Sigmoid colon (tissue), 7 donors: ENCODE measurements around the gene COL5A2. TPM values are rescaled to one million over a fixed set of nuclear protein-coding genes. Genes with fewer than 3 reads are reported as not detected.
A peak's percentile ranks its signal among the peaks of the same experiment; 100 is the strongest.

Experiments used
- DNase-seq: peaks from one replicate; pipeline ENCODE4 v3.0.0-alpha.2; 2019
- H3K27ac ChIP-seq, 4 donors: fragments of 200-600 bp; sonication (generic); one replicate each; pipeline ENCODE4 v1.5.1; 2016 to 2019; ENCODE audit warnings: mild to moderate bottlenecking in 1 of 4
- H3K27me3 ChIP-seq, 3 donors: fragments of 200-600 bp; sonication (generic); one replicate each; pipeline ENCODE4 v1.5.1; 2019; ENCODE audit warnings: mild to moderate bottlenecking in 1 of 3
- H3K36me3 ChIP-seq, 4 donors: fragments of 200-600 bp; sonication (generic); one replicate each; pipeline ENCODE4 v1.5.1; 2016 to 2019
- H3K4me1 ChIP-seq, 4 donors: fragments of 200-600 bp; sonication (generic); one replicate each; pipeline ENCODE4 v1.5.1; 2017 to 2019
- H3K4me3 ChIP-seq, 4 donors: fragments of 200-600 bp; sonication (generic); one replicate each; pipeline ENCODE4 v1.5.1; 2017 to 2019; ENCODE audit warnings: mild to moderate bottlenecking in 2 of 4, moderate library complexity in 1 of 4
- H3K9me3 ChIP-seq, 4 donors: fragments of 200-600 bp in 3 of 4; sonication (generic) in 3 of 4; one replicate each; pipeline versions ENCODE4 v1.5.1 to v1.6.1; 2013 to 2019
- EP300 ChIP-seq, 4 donors: sonication (generic); formaldehyde crosslinking; IDR thresholded peaks; one replicate each; pipeline ENCODE4 v1.6.1; 2017; ENCODE audit warnings: antibody characterized with exemption in 4 of 4
- POLR2A ChIP-seq, 2 donors: fragments of 450-650 bp; IDR thresholded peaks; one replicate each; pipeline ENCODE4 v1.6.1; 2016; ENCODE audit warnings: antibody characterized with exemption in 2 of 2, mild to moderate bottlenecking in 2 of 2, moderate library complexity in 2 of 2
- POLR2AphosphoS5 ChIP-seq, 4 donors: sonication (generic); formaldehyde crosslinking; IDR thresholded peaks; one replicate each; pipeline ENCODE4 v1.6.1; 2017; ENCODE audit warnings: antibody characterized with exemption in 4 of 4
- WGBS, 2 donors: extraction: QIAGEN DNeasy Blood & Tissue Kit; methylation state at CpG; one replicate each; pipeline ENCODE4 v1.1.7; 2013; 5-methylcytosine and 5-hydroxymethylcytosine counted together
- intact Hi-C: fragments of 100-400 bp; cut with DNase I; formaldehyde crosslinking; loops from one replicate; pipeline ENCODE4 v1.15.1; 2023
- polyA plus RNA-seq, 3 donors: library from polyadenylated mRNA; stranded (reverse); fragments of 200-250 nt; gene quantifications; one replicate each; pipeline ENCODE4 v1.2.3, GENCODE V29; 2013
- total RNA-seq, 4 donors: library from RNA; depleted of rRNA; stranded (reverse); fragments of >200 nt; gene quantifications; one replicate each; pipeline ENCODE4 v1.1.0, GENCODE V29; 2016
- TF ChIP-seq, protein P1 (sequence below), 4 experiments: fragments of 450-650 bp in 3 of 4; fragments of 200-600 bp in 1 of 4; IDR thresholded peaks; one replicate each; pipeline ENCODE4 v1.5.1; 2016 to 2019; ENCODE audit warnings: antibody characterized with exemption in 4 of 4, mild to moderate bottlenecking in 3 of 4, moderate library complexity in 2 of 4
- donor health status: healthy with polysubstance abuse.
- donor health status: Bipolar disorder and iron deficiency.
- donor health status: healthy.

The COL5A2 gene
- total and polyA plus RNA-seq, 7 donors: 3.6 to 164 (median 60.9) TPM

DNA sequence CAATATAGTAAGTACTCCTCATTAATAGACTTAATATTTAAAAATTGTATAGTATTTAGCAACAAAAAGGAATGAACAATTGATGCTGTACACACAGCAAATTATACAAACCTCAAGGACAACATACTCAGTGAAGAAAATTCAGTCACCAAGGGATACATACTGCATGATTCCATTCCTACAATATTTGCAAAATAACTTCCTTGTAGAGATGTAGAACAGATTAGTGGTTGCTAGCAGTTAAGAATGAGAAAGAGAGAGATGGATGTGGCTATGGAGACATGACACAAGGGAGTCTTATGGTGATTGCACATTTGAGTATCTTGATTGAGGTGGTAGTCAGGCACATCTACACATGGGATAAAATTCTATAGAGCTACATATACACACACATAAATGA is 179.3 kb downstream of the COL5A2 start:
- intact Hi-C loops: no loop called here

DNA sequence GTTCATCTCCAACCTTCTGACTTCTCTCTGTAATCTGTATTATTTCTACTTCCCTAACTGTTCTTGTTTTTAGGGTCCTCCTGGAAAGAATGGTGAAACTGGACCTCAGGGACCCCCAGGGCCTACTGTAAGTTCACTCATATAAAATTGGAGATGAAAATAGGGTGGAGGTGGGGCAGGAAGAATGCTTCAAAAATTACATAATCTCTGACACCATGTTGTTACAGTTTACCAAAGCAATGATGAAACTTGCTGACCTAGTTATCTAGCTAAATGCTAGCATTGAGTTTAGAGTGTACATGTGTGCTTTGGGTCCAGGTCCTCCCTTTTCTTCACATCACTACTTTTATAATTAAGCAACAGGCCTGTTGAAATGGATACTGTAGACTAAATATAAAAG is 182.3 kb downstream of the COL5A2 start:
- no peaks in the 10 kb centered on the region for H3K9me3 ChIP-seq
- no peaks in the 10 kb centered on the region for H3K27me3 ChIP-seq
- no peak overlapping the region for H3K4me3 ChIP-seq
- H3K4me1 ChIP-seq: no peaks in the 10 kb centered on the region
- peak overlapping the region in 3 of 4 donors; percentile 15 to 54 (median 54) for H3K27ac ChIP-seq
- peaks cover 56 to 100% (median 93%) of the 10 kb centered on the region in 4 donors for H3K36me3 ChIP-seq
- TF ChIP-seq EP300 (IDR thresholded peaks at IDR 0.05) (no peak), POLR2AphosphoS5 (IDR thresholded peaks at IDR 0.05) (no peak), POLR2A (IDR thresholded peaks at IDR 0.05) (no peak)
- TF ChIP-seq, protein P1, sequence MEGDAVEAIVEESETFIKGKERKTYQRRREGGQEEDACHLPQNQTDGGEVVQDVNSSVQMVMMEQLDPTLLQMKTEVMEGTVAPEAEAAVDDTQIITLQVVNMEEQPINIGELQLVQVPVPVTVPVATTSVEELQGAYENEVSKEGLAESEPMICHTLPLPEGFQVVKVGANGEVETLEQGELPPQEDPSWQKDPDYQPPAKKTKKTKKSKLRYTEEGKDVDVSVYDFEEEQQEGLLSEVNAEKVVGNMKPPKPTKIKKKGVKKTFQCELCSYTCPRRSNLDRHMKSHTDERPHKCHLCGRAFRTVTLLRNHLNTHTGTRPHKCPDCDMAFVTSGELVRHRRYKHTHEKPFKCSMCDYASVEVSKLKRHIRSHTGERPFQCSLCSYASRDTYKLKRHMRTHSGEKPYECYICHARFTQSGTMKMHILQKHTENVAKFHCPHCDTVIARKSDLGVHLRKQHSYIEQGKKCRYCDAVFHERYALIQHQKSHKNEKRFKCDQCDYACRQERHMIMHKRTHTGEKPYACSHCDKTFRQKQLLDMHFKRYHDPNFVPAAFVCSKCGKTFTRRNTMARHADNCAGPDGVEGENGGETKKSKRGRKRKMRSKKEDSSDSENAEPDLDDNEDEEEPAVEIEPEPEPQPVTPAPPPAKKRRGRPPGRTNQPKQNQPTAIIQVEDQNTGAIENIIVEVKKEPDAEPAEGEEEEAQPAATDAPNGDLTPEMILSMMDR (IDR thresholded peaks at IDR 0.05): no peak
- DNase-seq: no peak
- intact Hi-C loops: no loop called here

More for the DNA sequence above, 179.3 kb downstream of the COL5A2 start:
- no peak overlapping the region for H3K4me3 ChIP-seq
- no peak overlapping the region for H3K27ac ChIP-seq
- H3K36me3 ChIP-seq: peaks cover 41 to 100% (median 89%) of the 10 kb centered on the region in 4 donors
- no peaks in the 10 kb centered on the region for H3K9me3 ChIP-seq
- DNase-seq: no peak
- H3K4me1 ChIP-seq: no peaks in the 10 kb centered on the region
- no peaks in the 10 kb centered on the region for H3K27me3 ChIP-seq
- TF ChIP-seq, protein P1 (IDR thresholded peaks at IDR 0.05): no peak
- TF ChIP-seq EP300 (IDR thresholded peaks at IDR 0.05): no peak
- TF ChIP-seq POLR2AphosphoS5 (IDR thresholded peaks at IDR 0.05): no peak
- TF ChIP-seq POLR2A (IDR thresholded peaks at IDR 0.05): no peak

DNA sequence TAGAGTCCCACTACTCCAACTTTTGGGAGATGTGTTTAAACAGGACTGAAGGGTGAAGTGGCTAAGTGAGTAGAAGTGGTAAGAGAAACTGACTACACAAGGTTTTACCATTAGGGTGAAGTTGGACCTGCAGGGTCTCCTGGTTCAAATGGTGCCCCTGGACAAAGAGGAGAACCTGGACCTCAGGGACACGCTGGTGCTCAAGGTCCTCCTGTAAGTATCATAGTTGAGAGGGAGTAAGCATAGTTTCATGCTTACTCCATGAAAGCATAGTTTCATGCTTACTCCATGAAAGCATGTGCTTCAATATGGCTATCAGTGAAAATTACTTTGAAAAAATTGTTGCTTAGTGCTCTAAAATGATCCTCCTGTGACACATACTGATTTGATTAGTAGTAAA is 186.3 kb downstream of the COL5A2 start:
- no peak for DNase-seq
- TF ChIP-seq, protein P1 (IDR thresholded peaks at IDR 0.05): no peak
- TF ChIP-seq POLR2A (IDR thresholded peaks at IDR 0.05): no peak
- intact Hi-C loops: no loop called here
- peaks cover 0 to 6% (median 0%) of the 10 kb centered on the region in 4 donors for H3K4me1 ChIP-seq
- H3K27me3 ChIP-seq: no peaks in the 10 kb centered on the region
- peak overlapping the region in 2 of 4 donors; percentile 15 to 27 for H3K27ac ChIP-seq
- H3K9me3 ChIP-seq: no peaks in the 10 kb centered on the region
- peaks cover 80 to 100% (median 92%) of the 10 kb centered on the region in 4 donors for H3K36me3 ChIP-seq
- H3K4me3 ChIP-seq: no peak overlapping the region
- 86 to 91% methylated on average over 1 of the region's 1 CpG for WGBS, 2 donors

DNA sequence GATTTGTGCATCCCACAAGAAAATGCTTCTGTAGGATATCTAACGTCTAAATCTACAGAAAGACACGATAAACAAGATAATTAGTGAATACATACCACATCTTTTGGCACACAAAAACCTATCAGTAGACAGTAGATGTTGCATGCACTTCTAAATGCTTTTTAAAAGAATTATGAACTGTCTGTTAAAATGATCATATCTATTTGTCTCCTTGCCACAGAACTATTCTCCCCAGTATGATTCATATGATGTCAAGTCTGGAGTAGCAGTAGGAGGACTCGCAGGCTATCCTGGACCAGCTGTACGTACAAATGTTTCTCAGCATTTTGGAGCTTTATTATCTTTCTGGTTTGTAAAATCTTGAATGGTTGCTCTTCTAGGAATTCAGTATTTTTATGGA is 192.7 kb downstream of the COL5A2 start:
- peak overlapping the region; percentile 25 to 91 (median 64) for H3K27ac ChIP-seq
- TF ChIP-seq POLR2AphosphoS5 (IDR thresholded peaks at IDR 0.05) (no peak), POLR2A (IDR thresholded peaks at IDR 0.05) (no peak), EP300 (IDR thresholded peaks at IDR 0.05) (no peak)
- TF ChIP-seq, protein P1 (IDR thresholded peaks at IDR 0.05): no peak
- H3K9me3 ChIP-seq: no peaks in the 10 kb centered on the region
- peaks cover 0 to 53% (median 43%) of the 10 kb centered on the region in 4 donors for H3K4me1 ChIP-seq
- no peak for DNase-seq
- H3K36me3 ChIP-seq: peaks cover 38 to 72% (median 49%) of the 10 kb centered on the region in 4 donors
- no peak overlapping the region for H3K4me3 ChIP-seq
- H3K27me3 ChIP-seq: no peaks in the 10 kb centered on the region
- WGBS, 2 donors: 65 to 68% methylated on average over 4 of the region's 4 CpGs
- intact Hi-C loops: no loop called here

DNA sequence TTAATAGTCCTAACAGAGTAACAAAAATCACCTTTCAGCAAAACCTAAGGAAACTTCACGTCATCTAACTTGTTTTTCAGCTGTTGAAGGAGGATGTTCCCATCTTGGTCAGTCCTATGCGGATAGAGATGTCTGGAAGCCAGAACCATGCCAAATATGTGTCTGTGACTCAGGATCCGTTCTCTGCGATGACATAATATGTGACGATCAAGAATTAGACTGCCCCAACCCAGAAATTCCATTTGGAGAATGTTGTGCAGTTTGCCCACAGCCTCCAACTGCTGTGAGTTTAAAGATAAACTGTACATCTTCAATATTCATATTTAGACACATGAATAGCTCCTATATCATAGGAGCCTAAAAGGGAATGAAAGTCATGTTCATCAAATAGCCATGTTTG is 194.9 kb downstream of the COL5A2 start:
- DNase-seq: no peak

More for the DNA sequence above, 194.9 kb downstream of the COL5A2 start:
- WGBS, 2 donors: 74 to 83% methylated on average over 5 of the region's 5 CpGs
- TF ChIP-seq POLR2AphosphoS5 (IDR thresholded peaks at IDR 0.05): peak in 3 of 4 donors; percentile 9 to 48 (median 16)
- TF ChIP-seq, protein P1 (IDR thresholded peaks at IDR 0.05): no peak
- no peak overlapping the region for H3K4me3 ChIP-seq
- H3K9me3 ChIP-seq: no peaks in the 10 kb centered on the region
- no peaks in the 10 kb centered on the region for H3K27me3 ChIP-seq
- peaks cover 18 to 51% (median 31%) of the 10 kb centered on the region in 4 donors for H3K36me3 ChIP-seq
- intact Hi-C loops: loop anchor here (2.0 kb wide), 1 partner anchor 458 kb away; no protein-coding TSS in a partner anchor
- H3K27ac ChIP-seq: peak overlapping the region; percentile 57 to 91 (median 76)
- peaks cover 0 to 75% (median 50%) of the 10 kb centered on the region in 4 donors for H3K4me1 ChIP-seq
